HG03432 (cell line): ENCODE measurements around the gene DENND6B.
"Not testable (repeated sequence)": the region's sequence is repeated elsewhere in the genome, so short reads cannot be mapped to it uniquely, and the experiment has no call there.

ENCODE experiments used
- ATAC-seq: cut with Tn5 transposase; IDR thresholded peaks from one replicate; pipeline ENCODE4 v1.9.1; 2021; ENCODE audit warnings: mild to moderate bottlenecking, moderate library complexity; ENCODE audit not compliant: unreplicated experiment

DENND6B gene

GRCh38 chr22:50339945-50340879 lies 13.4 kb upstream of the DENND6B start:
- no peak for ATAC-seq

GRCh38 chr22:50338860-50339462 lies 12.1 kb upstream of the DENND6B start:
- no peak for ATAC-seq

DNA sequence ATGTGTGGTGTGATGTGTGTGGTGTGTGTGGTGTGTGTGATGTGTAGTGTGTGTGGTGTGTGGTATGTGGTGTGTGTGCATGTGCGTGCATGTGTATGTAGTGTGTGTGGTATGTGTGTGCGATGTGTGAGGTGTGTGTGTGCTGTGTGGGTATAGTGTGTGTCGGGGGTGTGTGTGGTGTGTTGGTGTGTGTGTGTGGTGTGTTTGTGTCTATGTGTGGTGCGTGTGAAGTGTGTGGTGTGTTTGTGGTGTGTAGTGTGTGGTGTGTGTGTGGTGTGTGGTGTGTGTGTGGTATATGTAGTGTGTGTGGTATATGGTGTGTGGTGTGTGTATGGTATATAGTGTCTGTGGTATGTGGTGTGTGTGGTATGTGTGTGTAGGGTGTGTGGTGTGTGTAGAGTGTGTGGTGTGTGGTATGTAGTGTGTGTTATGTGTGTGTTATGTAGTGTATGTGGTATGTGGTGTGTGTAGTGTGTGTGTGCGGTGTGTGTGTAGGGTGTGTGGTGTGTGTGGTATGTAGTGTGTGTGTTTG lies 11.3 kb upstream of the DENND6B start:
- no peak for ATAC-seq

GRCh38 chr22:50337262-50338041 lies 10.6 kb upstream of the DENND6B start:
- no peak for ATAC-seq

DNA sequence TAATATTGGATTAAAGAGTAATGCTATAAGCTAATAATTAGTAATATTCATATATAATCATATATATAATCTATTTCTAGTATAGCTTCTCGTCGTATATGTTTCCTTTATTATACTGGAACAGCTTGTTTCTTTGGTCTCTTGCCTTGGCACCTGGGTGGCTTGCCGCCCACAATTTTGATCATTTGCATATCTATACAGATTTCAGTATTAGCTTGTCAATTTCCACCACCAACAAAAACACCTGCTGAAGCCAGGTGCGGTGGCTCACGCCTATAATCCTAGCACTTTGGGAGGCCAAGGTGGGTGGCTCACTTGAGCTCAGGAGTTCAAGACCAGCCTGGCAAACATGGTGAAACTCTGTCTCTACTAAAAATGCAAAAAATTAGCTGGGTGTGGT lies 7.6 kb upstream of the DENND6B start:
- ATAC-seq = not testable (repeated sequence)

GRCh38 chr22:50329236-50329635 lies 2.4 kb upstream of the DENND6B start:
- no peak for ATAC-seq

DNA sequence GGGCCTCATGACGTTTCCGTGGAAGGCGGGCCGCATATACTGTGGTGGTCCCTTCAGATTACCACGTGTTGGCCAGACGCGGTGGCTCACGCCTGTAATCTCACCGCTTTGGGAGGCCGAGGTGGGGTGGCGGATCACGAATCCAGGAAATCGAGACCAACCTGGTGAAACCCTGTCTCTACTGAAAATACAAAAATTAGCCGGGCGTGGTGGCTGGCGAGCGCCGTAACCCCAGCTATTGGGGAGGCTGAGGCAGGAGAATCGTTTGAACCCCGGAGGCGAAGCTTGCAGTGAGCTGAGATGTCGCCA lies 853 bp upstream of the DENND6B start:
- ATAC-seq = no peak

GRCh38 chr22:50326225-50326955 lies 422 bp downstream of the DENND6B start:
- ATAC-seq = no peak

DNA sequence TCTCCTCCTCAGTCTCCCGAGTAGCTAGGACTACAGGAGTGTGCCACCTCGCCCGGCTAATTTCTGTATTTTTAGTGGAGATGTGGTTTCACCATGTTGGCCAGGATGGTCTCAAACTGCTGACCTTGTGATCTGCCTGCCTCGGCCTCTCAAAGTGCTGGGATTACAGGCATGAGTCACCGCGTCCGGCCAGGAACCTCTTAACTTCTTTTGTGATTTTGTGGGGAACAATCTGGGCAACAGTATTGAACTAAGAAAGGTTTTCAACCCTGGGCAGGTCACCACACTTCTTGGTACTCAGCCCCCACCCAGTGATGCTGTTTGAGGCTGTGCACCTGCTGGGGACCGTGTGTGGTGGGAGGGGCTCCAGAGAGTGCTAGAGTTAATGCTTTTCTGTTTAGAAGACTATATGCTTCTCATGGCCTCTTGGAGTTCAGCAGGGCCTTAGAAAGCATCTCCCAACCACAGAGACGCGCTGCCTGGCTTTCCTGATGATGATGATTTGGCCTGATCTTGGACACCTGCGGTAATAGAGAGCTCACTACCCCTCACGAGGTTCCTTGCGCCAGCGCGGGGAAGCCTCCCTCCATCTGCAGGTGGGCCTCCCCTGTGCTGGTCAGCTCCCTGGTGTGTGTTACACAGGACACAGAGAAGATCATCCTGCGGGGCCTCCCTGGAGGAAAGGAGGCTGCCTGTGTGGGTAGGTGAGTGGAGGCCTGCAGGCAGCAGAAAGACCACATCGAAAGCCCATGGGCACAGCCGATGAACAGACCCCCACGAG lies 1.2 kb downstream of the DENND6B start:
- no peak for ATAC-seq

GRCh38 chr22:50323900-50324299 lies 2.9 kb downstream of the DENND6B start:
- no peak for ATAC-seq

- ATAC-seq = not testable (repeated sequence)
Observed at GRCh38 chr22:50322382-50323104, 4.3 kb downstream of the DENND6B start.

DNA sequence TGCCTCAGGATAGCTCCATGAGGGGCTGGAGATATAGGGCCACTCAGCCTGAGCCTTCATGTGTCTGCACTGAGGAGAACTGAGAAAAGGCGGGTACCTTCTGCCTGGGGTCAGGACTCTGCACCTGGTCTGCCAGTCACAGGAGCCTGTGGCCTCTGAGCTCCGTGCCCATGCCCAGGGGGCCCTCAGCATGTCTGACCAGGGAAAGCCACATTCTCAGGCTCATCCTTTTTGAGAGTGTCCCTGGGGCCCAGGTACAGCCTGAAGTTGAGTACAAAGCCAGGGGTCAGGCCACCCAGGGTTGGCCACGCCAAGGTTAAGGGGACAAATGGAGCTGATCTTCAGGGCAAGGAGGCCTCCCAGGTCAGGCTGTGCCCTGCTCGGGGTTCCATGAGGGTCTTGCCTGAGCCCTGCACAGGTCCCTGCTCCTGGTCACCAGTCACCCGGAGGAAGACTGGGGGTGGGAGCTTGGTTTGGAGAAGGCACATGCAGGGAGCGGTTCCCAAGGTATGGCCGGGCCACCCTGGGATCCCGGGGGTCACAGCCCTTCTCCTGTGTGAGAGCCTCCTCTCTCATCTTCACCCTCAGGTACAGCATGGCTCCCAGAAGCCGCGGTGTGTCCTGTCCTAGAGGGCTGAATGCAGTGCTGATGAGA lies 6.0 kb downstream of the DENND6B start:
- ATAC-seq = no peak

- no peak for ATAC-seq
Observed at GRCh38 chr22:50320116-50320515, 6.7 kb downstream of the DENND6B start.

DNA sequence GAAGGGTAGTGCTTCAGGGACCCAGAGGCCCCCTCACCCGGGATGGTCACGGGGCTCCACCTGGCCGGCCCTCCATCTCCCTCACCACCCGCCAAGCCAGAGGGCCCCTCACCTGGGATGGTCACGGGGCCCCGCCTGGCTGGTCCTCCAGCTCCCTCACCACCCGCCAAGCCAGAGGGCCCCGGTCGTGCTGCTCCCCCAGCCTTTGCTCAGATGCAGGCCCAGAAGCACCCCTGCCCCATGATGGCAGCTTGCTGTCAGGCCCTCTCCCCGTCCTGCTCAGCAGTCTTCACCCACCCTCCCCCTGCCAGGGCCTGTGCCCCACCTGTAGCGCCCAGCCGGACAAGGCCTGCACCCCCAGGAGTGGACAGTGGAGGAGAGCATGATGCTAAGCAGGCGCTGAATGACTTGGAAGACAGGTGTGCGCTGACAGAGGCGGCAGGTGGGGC lies 7.3 kb downstream of the DENND6B start:
- no peak for ATAC-seq

DNA sequence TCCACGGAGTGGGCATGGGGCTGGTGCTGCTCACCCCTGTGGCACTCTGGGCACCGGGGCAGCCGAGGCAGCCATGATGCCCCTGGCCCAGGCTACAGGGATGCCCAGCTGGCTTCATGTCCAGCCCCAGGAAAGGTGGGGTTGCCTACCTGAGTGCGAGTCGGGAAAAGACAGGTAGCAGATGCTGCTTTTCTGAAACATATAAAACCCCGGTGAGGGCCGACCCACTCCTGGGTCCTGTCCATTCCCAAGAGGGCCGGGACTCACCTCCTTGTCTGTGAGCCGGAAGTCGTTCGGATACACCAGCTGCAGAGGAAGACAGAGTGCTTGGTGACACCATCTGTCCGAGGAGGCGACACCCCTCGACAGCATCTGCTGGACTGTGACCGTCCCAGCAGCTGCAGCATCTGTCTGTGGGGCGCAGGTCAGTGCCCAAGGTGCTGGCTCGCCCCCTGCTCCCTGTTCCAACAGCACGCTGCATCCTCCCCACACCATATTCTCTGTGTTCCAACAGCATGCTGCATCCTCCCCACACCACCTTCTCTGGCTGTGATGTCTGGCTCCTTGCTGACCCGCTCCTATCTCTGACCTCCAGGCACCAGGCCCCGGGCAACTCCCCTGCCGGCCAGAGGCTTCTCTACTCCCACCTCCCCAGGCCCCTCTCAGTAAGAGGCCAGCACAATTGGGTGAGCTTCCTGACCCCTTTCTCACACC lies 8.0 kb downstream of the DENND6B start:
- no peak for ATAC-seq

GRCh38 chr22:50318356-50318697 lies 8.5 kb downstream of the DENND6B start:
- no peak for ATAC-seq

DNA sequence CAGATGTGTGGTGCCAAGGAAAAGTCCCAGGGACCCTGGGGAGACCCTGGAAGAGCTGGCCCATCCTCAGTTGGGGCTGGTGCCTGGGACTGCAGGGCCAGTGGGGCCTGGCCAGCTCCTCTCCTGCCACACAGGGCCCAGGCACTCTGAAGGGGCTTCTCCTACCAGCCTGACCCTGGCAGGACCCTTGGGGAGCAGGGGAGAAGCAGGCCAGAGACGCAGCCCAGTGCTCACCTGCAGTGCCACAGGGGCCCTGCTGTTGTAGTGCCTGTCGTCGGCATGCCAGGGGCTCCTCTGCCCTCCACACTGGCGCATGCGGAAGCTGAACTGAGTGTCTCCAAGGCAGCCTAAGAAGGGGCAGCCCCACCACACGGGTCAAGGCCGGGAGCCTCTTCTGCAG lies 9.1 kb downstream of the DENND6B start:
- no peak for ATAC-seq

GRCh38 chr22:50317178-50317577 lies 9.6 kb downstream of the DENND6B start:
- no peak for ATAC-seq
